CD4-positive, alpha-beta memory T cell (primary cell): ENCODE measurements around the gene ADCYAP1R1. TPM values are rescaled to one million over a fixed set of nuclear protein-coding genes. Genes with fewer than 3 reads are reported as not detected.

ENCODE experiments used
- CTCF ChIA-PET: fragments of 350-600 bp; sonication (Branson Sonifier 250); formaldehyde crosslinking; loops from one replicate; lab custom pipeline; 2021; ENCODE audit warnings: inconsistent platforms; ENCODE audit not compliant: partially characterized antibody; lab: Charles Lee
- POLR2A ChIA-PET: fragments of 350-600 bp; sonication (Branson Sonifier 250); formaldehyde crosslinking; loops from one replicate; lab custom pipeline; 2021; ENCODE audit not compliant: partially characterized antibody; lab: Charles Lee
- DNase-seq, 5 donors: peaks; one replicate each; pipeline versions ENCODE4 v3.0.0 to v3.0.0-alpha.2; 2020 to 2022; ENCODE audit warnings: mixed read lengths in 1 of 5
- H3K27ac ChIP-seq: one replicate; pipeline ENCODE4 v1.7.0; 2013; ENCODE audit warnings: low read depth, low read length
- H3K27me3 ChIP-seq: 2 replicates; pipeline ENCODE4 v1.7.0; 2013; ENCODE audit warnings: mild to moderate bottlenecking, low read length, moderate library complexity; ENCODE audit not compliant: insufficient read depth
- H3K36me3 ChIP-seq: 2 replicates; pipeline ENCODE4 v1.7.0; 2013; ENCODE audit warnings: mild to moderate bottlenecking, low read length, moderate library complexity; ENCODE audit not compliant: insufficient read depth
- H3K4me1 ChIP-seq: 2 replicates; pipeline ENCODE4 v1.7.0; 2013; ENCODE audit warnings: mild to moderate bottlenecking, low read length, moderate library complexity; ENCODE audit not compliant: insufficient read depth
- H3K4me3 ChIP-seq, 2 donors: one replicate each; pipeline ENCODE4 v1.7.0; 2013; ENCODE audit warnings: low read length in 2 of 2, mild to moderate bottlenecking in 1 of 2
- H3K9me3 ChIP-seq, 2 donors: one replicate each; pipeline ENCODE4 v1.7.0; 2013; ENCODE audit warnings: low read length in 2 of 2, control low read depth in 1 of 2; ENCODE audit not compliant: control insufficient read depth in 1 of 2
- H3K27ac Mint-ChIP-seq, 7 donors: one replicate each; pipeline ENCODE4 v1.8.0; 2020 to 2021; ENCODE audit warnings: mixed read lengths in 7 of 7, mild to moderate bottlenecking in 6 of 7, inconsistent platforms in 3 of 7, moderate library complexity in 3 of 7
- H3K27me3 Mint-ChIP-seq, 2 donors: one replicate each; pipeline ENCODE4 v1.8.0; 2020 to 2021; ENCODE audit warnings: mixed read lengths in 2 of 2
- H3K36me3 Mint-ChIP-seq, 2 donors: one replicate each; pipeline ENCODE4 v1.8.0; 2020 to 2021; ENCODE audit warnings: mixed read lengths in 2 of 2, inconsistent platforms in 1 of 2, mild to moderate bottlenecking in 1 of 2
- H3K4me1 Mint-ChIP-seq, 4 donors: one replicate each; pipeline ENCODE4 v1.8.0; 2020 to 2021; ENCODE audit warnings: mixed read lengths in 4 of 4, mild to moderate bottlenecking in 1 of 4
- H3K4me3 Mint-ChIP-seq, 8 donors: one replicate each; pipeline ENCODE4 v1.8.0; 2020 to 2021; ENCODE audit warnings: mixed read lengths in 8 of 8, mild to moderate bottlenecking in 7 of 8, moderate library complexity in 6 of 8, inconsistent platforms in 3 of 8
- H3K9me3 Mint-ChIP-seq, 8 donors: one replicate each; pipeline ENCODE4 v1.8.0; 2020 to 2021; ENCODE audit warnings: mixed read lengths in 8 of 8, mild to moderate bottlenecking in 5 of 8, inconsistent platforms in 3 of 8, moderate library complexity in 1 of 8
- intact Hi-C: fragments of 100-400 bp; cut with micrococcal nuclease; formaldehyde crosslinking; loops from one replicate; pipeline ENCODE4 v1.15.1; 2023
- polyA plus RNA-seq, 2 donors: library from polyadenylated mRNA; unstranded; fragments of 300-500 nt; fragmentation: Illumina TruSeq; gene quantifications; one replicate each; pipeline ENCODE4 v1.2.3, GENCODE V29; 2021
- total RNA-seq, 2 experiments: library from RNA; stranded (reverse); gene quantifications; one replicate each; pipeline ENCODE4 v1.2.3, GENCODE V29; 2021

Gene ADCYAP1R1
- total and polyA plus RNA-seq, 4 experiments from 2014 or later: not detected

GRCh38 chr7:31059551-31059950, 7.4 kb downstream of the ADCYAP1R1 start:
- no peaks in the 10 kb centered on the region for H3K4me1 ChIP-seq
- H3K27ac Mint-ChIP-seq: no peak overlapping the region
- no peak overlapping the region for H3K4me3 ChIP-seq
- no peaks in the 10 kb centered on the region for H3K9me3 Mint-ChIP-seq
- intact Hi-C loops: no loop called here
- no peaks in the 10 kb centered on the region for H3K36me3 Mint-ChIP-seq
- DNase-seq: no peak
- H3K27me3 ChIP-seq: no peaks in the 10 kb centered on the region
- H3K4me1 Mint-ChIP-seq: no peaks in the 10 kb centered on the region
- H3K36me3 ChIP-seq: no peaks in the 10 kb centered on the region
- H3K4me3 Mint-ChIP-seq: no peak overlapping the region
- ChIA-PET POLR2A (no interaction called here), CTCF (no interaction called here)
- H3K9me3 ChIP-seq: no peaks in the 10 kb centered on the region
- no peak overlapping the region for H3K27ac ChIP-seq
- peaks cover 6 to 11% of the 10 kb centered on the region in 2 donors for H3K27me3 Mint-ChIP-seq

GRCh38 chr7:31061185-31061584, 9.1 kb downstream of the ADCYAP1R1 start:
- Histone ChIP-seq H3K27me3 (no peaks in the 10 kb centered on the region), H3K9me3 (no peaks in the 10 kb centered on the region), H3K36me3 (no peaks in the 10 kb centered on the region), H3K27ac (no peak overlapping the region), H3K4me1 (no peaks in the 10 kb centered on the region), H3K4me3 (no peak overlapping the region)
- no peak for DNase-seq
- ChIA-PET POLR2A (no interaction called here), CTCF (interaction anchor here (1.0 kb wide), 1 partner anchor 28 kb away, joined by 3 read pairs; no protein-coding TSS in a partner anchor)
- no peak overlapping the region for H3K27ac Mint-ChIP-seq
- peaks cover 2 to 3% of the 10 kb centered on the region in 2 donors for H3K27me3 Mint-ChIP-seq
- H3K36me3 Mint-ChIP-seq: no peaks in the 10 kb centered on the region
- no peaks in the 10 kb centered on the region for H3K4me1 Mint-ChIP-seq
- intact Hi-C loops: no loop called here
- no peak overlapping the region for H3K4me3 Mint-ChIP-seq
- H3K9me3 Mint-ChIP-seq: no peaks in the 10 kb centered on the region

- CTCF ChIA-PET: no interaction called here
- Histone ChIP-seq H3K4me1 (no peaks in the 10 kb centered on the region), H3K36me3 (no peaks in the 10 kb centered on the region), H3K27ac (no peak overlapping the region), H3K4me3 (no peak overlapping the region), H3K27me3 (no peaks in the 10 kb centered on the region), H3K9me3 (no peaks in the 10 kb centered on the region)
- intact Hi-C loops: no loop called here
- POLR2A ChIA-PET: no interaction called here
- no peaks in the 10 kb centered on the region for H3K4me1 Mint-ChIP-seq
- no peak overlapping the region for H3K27ac Mint-ChIP-seq
- no peaks in the 10 kb centered on the region for H3K9me3 Mint-ChIP-seq
- no peaks in the 10 kb centered on the region for H3K36me3 Mint-ChIP-seq
- H3K4me3 Mint-ChIP-seq: no peak overlapping the region
- no peak for DNase-seq
- H3K27me3 Mint-ChIP-seq: peaks cover 0 to 3% of the 10 kb centered on the region in 2 donors
Observed at GRCh38 chr7:31062746-31063435, 10.8 kb downstream of the ADCYAP1R1 start.

- intact Hi-C loops: no loop called here
- Mint-ChIP-seq H3K27me3 (peaks cover 0 to 2% of the 10 kb centered on the region in 2 donors), H3K27ac (no peak overlapping the region), H3K36me3 (no peaks in the 10 kb centered on the region), H3K4me3 (no peak overlapping the region), H3K9me3 (no peaks in the 10 kb centered on the region), H3K4me1 (no peaks in the 10 kb centered on the region)
- ChIA-PET CTCF (interaction anchor here (1.2 kb wide), 1 partner anchor 81 kb away, joined by 4 read pairs; no protein-coding TSS in a partner anchor), POLR2A (no interaction called here)
- H3K9me3 ChIP-seq: no peaks in the 10 kb centered on the region
- no peaks in the 10 kb centered on the region for H3K27me3 ChIP-seq
- no peak overlapping the region for H3K27ac ChIP-seq
- DNase-seq: no peak
- H3K4me1 ChIP-seq: no peaks in the 10 kb centered on the region
- H3K36me3 ChIP-seq: no peaks in the 10 kb centered on the region
- no peak overlapping the region for H3K4me3 ChIP-seq
Observed at GRCh38 chr7:31065021-31065593, 13.0 kb downstream of the ADCYAP1R1 start.

GRCh38 chr7:31065840-31066239, 13.7 kb downstream of the ADCYAP1R1 start:
- Mint-ChIP-seq H3K9me3 (no peaks in the 10 kb centered on the region), H3K27me3 (peaks cover 0 to 2% of the 10 kb centered on the region in 2 donors), H3K27ac (no peak overlapping the region), H3K4me3 (no peak overlapping the region), H3K4me1 (no peaks in the 10 kb centered on the region), H3K36me3 (no peaks in the 10 kb centered on the region)
- Histone ChIP-seq H3K4me3 (no peak overlapping the region), H3K27ac (no peak overlapping the region), H3K9me3 (no peaks in the 10 kb centered on the region), H3K27me3 (no peaks in the 10 kb centered on the region), H3K36me3 (no peaks in the 10 kb centered on the region), H3K4me1 (no peaks in the 10 kb centered on the region)
- intact Hi-C loops: no loop called here
- no peak for DNase-seq
- CTCF ChIA-PET: interaction anchor here (1.2 kb wide), 1 partner anchor 82 kb away, joined by 4 read pairs; no protein-coding TSS in a partner anchor
- POLR2A ChIA-PET: no interaction called here

GRCh38 chr7:31066516-31067130, 14.5 kb downstream of the ADCYAP1R1 start:
- intact Hi-C loops: no loop called here
- ChIA-PET CTCF (no interaction called here), POLR2A (no interaction called here)
- DNase-seq: no peak
- H3K27ac ChIP-seq: no peak overlapping the region
- H3K9me3 Mint-ChIP-seq: no peaks in the 10 kb centered on the region
- H3K27me3 ChIP-seq: no peaks in the 10 kb centered on the region
- H3K36me3 Mint-ChIP-seq: no peaks in the 10 kb centered on the region
- no peaks in the 10 kb centered on the region for H3K36me3 ChIP-seq
- no peaks in the 10 kb centered on the region for H3K4me1 Mint-ChIP-seq
- peaks cover 2 to 4% of the 10 kb centered on the region in 2 donors for H3K27me3 Mint-ChIP-seq
- H3K9me3 ChIP-seq: no peaks in the 10 kb centered on the region
- H3K4me1 ChIP-seq: no peaks in the 10 kb centered on the region
- H3K4me3 ChIP-seq: no peak overlapping the region
- no peak overlapping the region for H3K27ac Mint-ChIP-seq
- H3K4me3 Mint-ChIP-seq: no peak overlapping the region

- Mint-ChIP-seq H3K27me3 (peaks cover 3 to 4% of the 10 kb centered on the region in 2 donors), H3K4me1 (no peaks in the 10 kb centered on the region), H3K9me3 (no peaks in the 10 kb centered on the region), H3K36me3 (no peaks in the 10 kb centered on the region), H3K27ac (no peak overlapping the region), H3K4me3 (no peak overlapping the region)
- H3K27ac ChIP-seq: no peak overlapping the region
- intact Hi-C loops: no loop called here
- ChIA-PET POLR2A (no interaction called here), CTCF (no interaction called here)
- no peaks in the 10 kb centered on the region for H3K4me1 ChIP-seq
- no peak overlapping the region for H3K4me3 ChIP-seq
- no peaks in the 10 kb centered on the region for H3K36me3 ChIP-seq
- DNase-seq: no peak
- H3K9me3 ChIP-seq: no peaks in the 10 kb centered on the region
- no peaks in the 10 kb centered on the region for H3K27me3 ChIP-seq
Observed at GRCh38 chr7:31067491-31067890, 15.4 kb downstream of the ADCYAP1R1 start.
